ENCODE data around the gene NSUN2.

Gene NSUN2

GRCh38 chr5:6604341-6604740 lies 28.5 kb downstream of the NSUN2 start:
- DNase-seq (ENCODE audit: low read depth): no peak

DNA sequence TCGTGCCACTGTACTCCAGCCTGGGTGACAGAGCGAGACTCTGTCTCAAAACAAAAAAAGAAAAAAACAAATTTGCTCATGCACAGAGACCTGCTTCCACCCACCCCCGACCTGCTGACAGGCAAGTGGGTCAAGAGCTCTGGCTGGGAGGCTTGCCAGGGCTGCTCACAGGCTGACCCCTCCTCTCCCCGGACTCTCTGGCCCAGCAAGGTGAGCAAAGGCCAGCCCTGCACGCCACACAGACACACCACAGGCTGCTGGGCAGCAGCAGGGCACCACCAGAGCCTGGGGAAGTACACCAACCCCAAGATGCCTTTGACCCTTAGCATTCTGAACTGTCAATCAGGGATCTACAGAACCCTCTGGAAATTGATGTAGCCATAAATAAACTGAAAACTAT lies 29.2 kb downstream of the NSUN2 start:
- DNase-seq (ENCODE audit: low read depth): no peak

- no peak for DNase-seq (ENCODE audit: low read depth)
These were observed 30.4 kb downstream of the NSUN2 start for GRCh38 chr5:6602441-6602840.

GRCh38 chr5:6601816-6602215 lies 31.0 kb downstream of the NSUN2 start:
- no peak for DNase-seq (ENCODE audit: low read depth)

- DNase-seq (ENCODE audit: low read depth): no peak
These were observed 31.6 kb downstream of the NSUN2 start for GRCh38 chr5:6601271-6601670.

GRCh38 chr5:6599739-6600138 lies 33.1 kb downstream of the NSUN2 start:
- DNase-seq (ENCODE audit: low read depth): no peak

DNA sequence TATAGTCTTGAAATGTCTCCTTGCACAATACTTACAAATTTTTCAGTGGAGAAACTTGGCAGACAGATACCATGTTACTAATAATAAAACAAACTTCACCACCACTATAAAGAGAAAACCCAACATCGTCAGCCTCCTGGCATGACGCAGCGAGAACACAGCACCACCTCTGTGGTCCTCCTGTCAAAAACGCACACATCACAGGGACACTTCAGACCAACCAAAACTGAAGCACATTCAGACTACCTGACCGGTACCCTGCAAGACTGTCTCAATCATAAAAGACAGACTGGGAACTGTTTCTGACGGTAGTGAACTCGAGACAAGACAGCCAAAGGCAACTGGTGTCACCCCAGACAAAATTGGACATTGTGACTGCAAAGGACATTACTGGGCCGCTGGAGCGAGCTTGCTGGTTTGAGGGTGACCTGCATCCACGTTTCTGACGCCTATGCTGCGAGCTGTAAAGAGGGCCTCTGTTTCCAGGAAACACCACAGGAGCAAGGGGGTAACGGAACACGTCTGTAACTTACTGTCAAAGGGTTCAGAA lies 34.4 kb downstream of the NSUN2 start:
- DNase-seq (ENCODE audit: low read depth): no peak

- DNase-seq (ENCODE audit: low read depth): no peak
These were observed 35.3 kb downstream of the NSUN2 start for GRCh38 chr5:6597557-6597956.

DNA sequence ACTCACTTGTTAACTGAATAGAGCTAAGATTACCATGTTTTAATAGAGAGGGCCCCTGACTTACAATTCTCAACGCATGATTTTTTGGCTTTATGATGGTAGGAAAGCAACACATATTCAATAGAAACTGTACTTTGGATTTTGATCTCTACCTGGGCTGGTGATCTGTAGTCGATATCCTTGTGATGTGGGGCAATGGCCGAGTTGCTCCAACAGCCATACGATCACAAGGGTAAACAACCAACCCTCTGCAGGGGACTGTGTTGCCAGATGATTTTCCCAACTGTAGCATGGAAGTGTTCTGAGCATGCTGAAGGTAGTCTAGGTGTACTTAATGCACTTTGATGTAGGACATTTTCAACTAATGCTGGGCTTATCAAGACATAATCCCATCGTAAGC lies 36.5 kb downstream of the NSUN2 start:
- no peak for DNase-seq (ENCODE audit: low read depth)

DNA sequence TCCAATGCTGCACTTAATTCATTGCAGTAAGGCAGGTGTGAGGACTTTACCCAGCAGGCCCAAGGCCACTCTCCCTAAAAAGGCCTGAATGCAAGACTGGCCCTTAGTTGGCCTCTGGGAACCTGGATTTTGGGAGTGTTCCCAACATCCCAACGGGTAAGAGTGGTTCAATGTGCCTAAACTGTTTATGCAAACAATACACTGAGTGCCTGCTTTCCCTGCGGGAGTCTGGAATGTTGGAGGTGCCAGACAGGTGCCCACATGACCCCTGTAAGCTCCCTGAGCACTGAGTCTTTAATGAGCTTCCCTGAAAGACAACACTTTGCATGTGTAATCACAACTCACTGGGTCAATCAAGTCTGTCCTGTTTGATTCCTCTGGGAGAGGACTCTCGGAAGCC lies 37.4 kb downstream of the NSUN2 start:
- DNase-seq (ENCODE audit: low read depth): no peak

DNA sequence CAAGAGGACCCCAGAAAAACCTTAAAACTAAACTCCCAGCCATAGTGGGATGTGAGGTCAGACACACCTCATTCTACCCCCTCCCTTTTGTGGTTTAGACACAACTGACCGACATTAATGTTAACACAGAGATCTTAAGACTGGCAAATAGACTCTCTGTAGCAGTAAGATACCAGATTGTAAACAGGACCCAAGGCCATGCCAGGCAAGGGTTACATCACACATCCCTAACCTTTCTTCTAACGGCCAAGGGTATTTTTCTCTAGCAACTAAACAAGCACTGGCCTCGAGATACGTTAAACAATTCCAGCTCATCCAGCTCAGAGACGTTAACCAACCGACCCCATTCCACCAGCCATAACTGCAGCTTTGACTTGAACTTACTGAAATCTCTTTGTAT lies 38.8 kb downstream of the NSUN2 start:
- no peak for DNase-seq (ENCODE audit: low read depth)

GRCh38 chr5:6593148-6594016 lies 39.5 kb downstream of the NSUN2 start:
- no peak for DNase-seq (ENCODE audit: low read depth)

DNA sequence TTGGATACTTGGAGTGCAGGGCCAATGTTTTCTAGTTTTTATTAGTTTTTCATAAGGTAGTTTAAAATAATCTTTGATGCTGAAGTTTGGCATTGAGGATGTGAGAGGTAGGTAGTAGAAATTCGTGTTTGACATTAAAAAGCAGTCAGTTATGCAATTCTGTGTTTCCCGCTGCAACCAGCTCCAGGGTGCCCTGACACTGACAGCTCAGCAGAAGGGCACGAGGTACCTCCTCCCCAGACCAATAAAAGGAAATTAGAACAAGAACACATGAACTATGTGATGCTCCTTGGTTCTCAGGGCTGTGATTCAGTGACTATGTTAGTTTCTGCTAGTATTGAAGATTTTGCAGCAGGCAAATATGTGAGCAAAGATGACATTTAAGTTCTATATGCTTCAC lies 40.2 kb downstream of the NSUN2 start:
- no peak for DNase-seq (ENCODE audit: low read depth)

DNA sequence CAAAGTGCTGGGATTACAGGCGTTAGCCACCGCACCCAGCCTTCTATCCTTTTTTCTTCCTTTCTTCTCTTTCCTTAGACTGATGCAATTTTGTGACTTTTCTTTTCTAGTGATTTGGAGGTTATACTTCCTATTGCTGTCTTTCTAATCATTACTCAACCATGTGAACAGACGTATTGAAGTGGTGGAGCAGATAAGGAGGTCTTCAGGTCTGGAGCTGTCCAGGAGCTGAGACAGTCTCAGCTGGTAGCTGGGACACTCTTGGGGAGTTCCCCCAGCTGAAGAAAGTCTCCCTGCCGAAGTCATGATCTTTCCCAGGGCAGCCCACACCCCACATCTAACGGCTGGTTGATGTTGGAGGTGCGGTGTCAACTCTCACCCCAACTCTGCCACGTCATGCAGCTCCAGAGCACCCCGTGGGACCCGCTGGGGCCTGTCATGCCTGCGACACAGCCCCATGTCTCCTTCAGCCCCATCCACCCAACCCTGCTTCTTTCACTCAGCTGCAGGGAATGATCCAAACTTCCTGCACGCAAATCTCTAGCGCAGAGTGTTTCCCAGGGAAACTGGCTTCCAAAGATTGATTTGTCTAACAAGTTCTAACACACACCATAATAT lies 41.1 kb downstream of the NSUN2 start:
- no peak for DNase-seq (ENCODE audit: low read depth)

DNA sequence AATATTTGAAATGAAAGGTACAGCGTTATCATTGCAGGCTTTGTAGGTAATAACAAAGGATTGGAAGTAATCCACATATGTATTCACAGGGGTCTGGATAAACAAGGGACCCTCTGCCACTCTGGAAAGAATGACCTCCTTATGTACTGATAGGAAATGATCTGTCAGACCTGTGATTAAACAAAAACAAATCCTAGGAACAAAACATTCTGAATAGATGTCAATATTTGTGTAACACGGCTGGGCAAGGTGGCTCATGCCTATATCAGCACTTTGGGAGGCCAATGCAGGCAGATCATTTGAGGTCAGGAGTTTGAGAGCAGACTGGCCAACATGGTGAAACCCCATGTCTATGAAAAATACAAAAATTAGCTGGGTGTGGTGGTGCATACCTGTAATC lies 42.3 kb downstream of the NSUN2 start:
- no peak for DNase-seq (ENCODE audit: low read depth)

- DNase-seq (ENCODE audit: low read depth): no peak
These were observed 45.7 kb downstream of the NSUN2 start for GRCh38 chr5:6587171-6587570.

GRCh38 chr5:6586647-6587042 lies 46.2 kb downstream of the NSUN2 start:
- DNase-seq (ENCODE audit: low read depth): no peak

GRCh38 chr5:6585939-6586646 lies 46.8 kb downstream of the NSUN2 start:
- no peak for DNase-seq (ENCODE audit: low read depth)

DNA sequence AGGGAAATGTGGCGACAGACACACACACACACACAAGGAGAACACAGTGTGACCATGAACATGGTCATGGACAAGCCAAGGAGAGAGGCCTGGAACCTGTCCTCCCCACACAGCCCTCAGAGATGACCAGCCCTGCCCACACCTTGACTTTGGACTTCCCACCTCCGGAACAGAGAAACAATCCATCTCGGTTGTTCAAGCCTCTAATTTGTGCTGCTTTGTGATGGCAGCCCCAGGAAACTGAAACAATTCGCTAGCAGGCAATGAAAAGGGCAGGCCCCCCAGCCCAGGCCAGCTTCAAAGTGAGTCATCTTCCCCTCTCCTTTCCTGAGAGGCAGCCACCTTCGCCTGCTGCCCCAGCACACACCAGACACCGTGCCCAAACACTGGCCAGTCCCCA lies 47.7 kb downstream of the NSUN2 start:
- DNase-seq (ENCODE audit: low read depth): no peak

DNA sequence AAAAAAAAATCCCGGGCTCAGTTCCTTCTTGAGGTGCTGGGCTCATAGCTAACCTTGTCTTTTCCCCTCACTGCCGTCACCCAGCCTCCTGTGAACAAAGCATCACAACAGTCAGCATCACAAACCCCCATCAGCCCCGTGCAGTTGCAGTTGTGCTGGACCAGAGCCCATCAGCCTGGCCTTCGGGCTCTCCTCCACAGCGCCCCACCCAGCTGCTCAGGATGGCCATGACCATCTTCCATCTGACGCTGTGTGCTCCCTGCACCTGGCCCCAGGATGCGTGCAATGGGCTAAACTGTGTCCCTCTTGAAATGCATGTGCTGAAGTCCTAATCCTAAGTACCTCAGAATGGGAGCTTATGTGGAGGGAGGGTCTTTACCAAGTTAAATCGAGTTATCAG lies 48.1 kb downstream of the NSUN2 start:
- DNase-seq (ENCODE audit: low read depth): no peak

DNA sequence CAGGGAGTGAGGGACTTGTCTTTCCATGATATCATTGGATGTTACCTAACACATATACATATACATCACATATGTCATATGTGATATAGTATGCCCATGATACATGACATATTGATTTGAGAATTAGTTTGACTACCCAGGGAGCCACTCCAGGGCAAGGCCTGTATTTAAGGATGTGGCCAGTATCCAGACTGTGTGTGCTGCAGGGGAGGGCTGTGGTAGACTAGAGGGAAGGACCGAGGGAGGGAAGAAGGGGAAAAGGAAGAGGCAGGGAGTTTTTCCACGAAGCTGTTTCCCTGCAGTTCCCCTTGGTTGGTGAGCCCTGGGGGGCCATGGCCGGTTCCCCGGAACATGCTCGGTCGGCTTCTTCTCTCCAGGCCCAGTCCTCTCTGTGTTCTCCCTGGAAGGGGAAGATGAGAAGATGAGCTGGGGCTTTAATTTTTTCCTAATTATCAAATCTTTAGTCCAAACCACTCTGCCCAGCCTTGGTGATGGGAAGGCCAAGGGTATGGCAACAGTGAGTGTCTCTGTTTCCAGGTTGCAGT lies 48.7 kb downstream of the NSUN2 start:
- DNase-seq (ENCODE audit: low read depth): no peak

- DNase-seq (ENCODE audit: low read depth): no peak
These were observed 49.6 kb downstream of the NSUN2 start for GRCh38 chr5:6583049-6583880.

Measured in stimulated activated CD8-positive, alpha-beta memory T cell treated with anti-CD3 and anti-CD28 coated beads, Interleukin-4, amount 100 ng/mL, for 24 hours (primary cell).